Measurements from ENCODE around the gene SEMA5A.

GRCh38 chr5:9466697-9467096 is 79.2 kb downstream of the SEMA5A start:
- TF ChIP-seq EP300 (conservative IDR thresholded peaks at IDR 0.05; ENCODE audit: poor library complexity, severe bottlenecking), result no peak
- no peak for TF ChIP-seq RAD21 (conservative IDR thresholded peaks at IDR 0.05)
- no peak for TF ChIP-seq EZH2 (IDR thresholded peaks at IDR 0.05; ENCODE audit: borderline replicate concordance, insufficient read depth, low read length, poor library complexity, severe bottlenecking)
- TF ChIP-seq, protein P1, sequence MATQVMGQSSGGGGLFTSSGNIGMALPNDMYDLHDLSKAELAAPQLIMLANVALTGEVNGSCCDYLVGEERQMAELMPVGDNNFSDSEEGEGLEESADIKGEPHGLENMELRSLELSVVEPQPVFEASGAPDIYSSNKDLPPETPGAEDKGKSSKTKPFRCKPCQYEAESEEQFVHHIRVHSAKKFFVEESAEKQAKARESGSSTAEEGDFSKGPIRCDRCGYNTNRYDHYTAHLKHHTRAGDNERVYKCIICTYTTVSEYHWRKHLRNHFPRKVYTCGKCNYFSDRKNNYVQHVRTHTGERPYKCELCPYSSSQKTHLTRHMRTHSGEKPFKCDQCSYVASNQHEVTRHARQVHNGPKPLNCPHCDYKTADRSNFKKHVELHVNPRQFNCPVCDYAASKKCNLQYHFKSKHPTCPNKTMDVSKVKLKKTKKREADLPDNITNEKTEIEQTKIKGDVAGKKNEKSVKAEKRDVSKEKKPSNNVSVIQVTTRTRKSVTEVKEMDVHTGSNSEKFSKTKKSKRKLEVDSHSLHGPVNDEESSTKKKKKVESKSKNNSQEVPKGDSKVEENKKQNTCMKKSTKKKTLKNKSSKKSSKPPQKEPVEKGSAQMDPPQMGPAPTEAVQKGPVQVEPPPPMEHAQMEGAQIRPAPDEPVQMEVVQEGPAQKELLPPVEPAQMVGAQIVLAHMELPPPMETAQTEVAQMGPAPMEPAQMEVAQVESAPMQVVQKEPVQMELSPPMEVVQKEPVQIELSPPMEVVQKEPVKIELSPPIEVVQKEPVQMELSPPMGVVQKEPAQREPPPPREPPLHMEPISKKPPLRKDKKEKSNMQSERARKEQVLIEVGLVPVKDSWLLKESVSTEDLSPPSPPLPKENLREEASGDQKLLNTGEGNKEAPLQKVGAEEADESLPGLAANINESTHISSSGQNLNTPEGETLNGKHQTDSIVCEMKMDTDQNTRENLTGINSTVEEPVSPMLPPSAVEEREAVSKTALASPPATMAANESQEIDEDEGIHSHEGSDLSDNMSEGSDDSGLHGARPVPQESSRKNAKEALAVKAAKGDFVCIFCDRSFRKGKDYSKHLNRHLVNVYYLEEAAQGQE (IDR thresholded peaks at IDR 0.05; ENCODE audit: borderline replicate concordance), result no peak
